Mucosa of rectum (tissue), 2 donors: ENCODE data around the gene TTI1.
"Not testable (repeated sequence)": the region's sequence is repeated elsewhere in the genome, so short reads cannot be mapped to it uniquely, and the experiment has no call there.

Source experiments
- H3K27ac ChIP-seq, 2 donors: one replicate each; pipeline ENCODE4 v1.7.0; 2013; ENCODE audit warnings: inconsistent platforms in 2 of 2, low read depth in 2 of 2, low read length in 2 of 2
- H3K27me3 ChIP-seq, 2 donors: one replicate each; pipeline ENCODE4 v1.7.0; 2013; ENCODE audit warnings: low read length in 2 of 2; ENCODE audit not compliant: control insufficient read depth in 2 of 2, insufficient read depth in 2 of 2
- H3K36me3 ChIP-seq, 2 donors: one replicate each; pipeline ENCODE4 v1.7.0; 2013; ENCODE audit warnings: low read length in 2 of 2; ENCODE audit not compliant: control insufficient read depth in 2 of 2, insufficient read depth in 2 of 2
- H3K4me1 ChIP-seq, 2 donors: one replicate each; pipeline ENCODE4 v1.7.0; 2013; ENCODE audit warnings: low read length in 2 of 2, mild to moderate bottlenecking in 1 of 2; ENCODE audit not compliant: control insufficient read depth in 2 of 2, insufficient read depth in 2 of 2
- H3K4me3 ChIP-seq, 2 donors: one replicate each; pipeline ENCODE4 v1.7.0; 2013; ENCODE audit warnings: low read length in 2 of 2
- H3K9ac ChIP-seq, 2 donors: one replicate each; pipeline ENCODE4 v1.7.0; 2013; ENCODE audit warnings: low read length in 2 of 2, low read depth in 1 of 2, mild to moderate bottlenecking in 1 of 2
- H3K9me3 ChIP-seq, 2 donors: one replicate each; pipeline ENCODE4 v1.7.0; 2013; ENCODE audit warnings: low read length in 2 of 2; ENCODE audit not compliant: control insufficient read depth in 2 of 2
- donor health status: healthy.
- donor health status: Normal muscosa, but diverticular disease.

TTI1 gene

DNA sequence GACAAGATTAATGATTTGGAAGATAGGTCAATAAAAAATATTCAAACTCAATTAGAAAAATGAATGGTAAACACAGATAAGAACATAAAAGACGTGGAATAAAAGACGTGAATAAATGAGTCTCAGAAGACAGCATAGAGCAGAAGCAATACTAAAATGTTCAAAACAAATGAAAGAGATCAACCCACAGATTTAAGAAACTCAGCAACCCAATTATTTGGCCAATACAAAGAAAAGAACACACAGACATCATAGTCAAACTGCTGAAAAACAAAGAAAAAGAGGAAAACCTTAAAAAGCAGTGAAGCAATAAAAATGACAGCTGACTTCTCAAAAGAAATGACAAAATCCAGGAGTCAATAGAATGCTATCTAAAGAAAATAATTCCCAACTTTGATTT is 14.9 kb downstream of the TTI1 start:
- Histone ChIP-seq H3K4me3 (no peak overlapping the region), H3K27me3 (no peaks in the 10 kb centered on the region), H3K9me3 (no peaks in the 10 kb centered on the region), H3K27ac (no peak overlapping the region), H3K4me1 (peaks cover 0 to 4% of the 10 kb centered on the region in 2 donors), H3K9ac (no peak overlapping the region), H3K36me3 (peaks cover 22 to 29% of the 10 kb centered on the region in 2 donors)

DNA sequence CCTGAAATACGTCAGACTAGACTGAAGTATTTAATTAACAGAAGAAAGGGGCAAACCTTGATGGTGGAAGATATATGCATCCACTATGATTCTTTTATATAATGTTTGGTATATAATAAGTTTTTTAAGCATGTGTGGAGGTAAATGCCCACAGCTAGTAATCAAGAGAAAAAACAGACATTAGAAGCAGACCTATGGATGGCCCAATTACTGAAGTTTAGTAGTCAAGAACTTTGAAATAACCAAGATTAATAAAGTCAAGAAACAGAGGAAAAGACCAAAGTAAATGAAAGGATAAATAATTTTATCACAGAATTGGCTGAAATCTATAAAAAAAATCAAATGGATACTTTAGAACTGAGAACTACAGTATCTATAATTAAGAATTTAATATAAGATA is 15.3 kb downstream of the TTI1 start:
- Histone ChIP-seq H3K27ac (no peak overlapping the region), H3K36me3 (peaks cover 26 to 33% of the 10 kb centered on the region in 2 donors), H3K9ac (no peak overlapping the region), H3K9me3 (no peaks in the 10 kb centered on the region), H3K27me3 (no peaks in the 10 kb centered on the region), H3K4me3 (no peak overlapping the region), H3K4me1 (peaks cover 0 to 4% of the 10 kb centered on the region in 2 donors)

DNA sequence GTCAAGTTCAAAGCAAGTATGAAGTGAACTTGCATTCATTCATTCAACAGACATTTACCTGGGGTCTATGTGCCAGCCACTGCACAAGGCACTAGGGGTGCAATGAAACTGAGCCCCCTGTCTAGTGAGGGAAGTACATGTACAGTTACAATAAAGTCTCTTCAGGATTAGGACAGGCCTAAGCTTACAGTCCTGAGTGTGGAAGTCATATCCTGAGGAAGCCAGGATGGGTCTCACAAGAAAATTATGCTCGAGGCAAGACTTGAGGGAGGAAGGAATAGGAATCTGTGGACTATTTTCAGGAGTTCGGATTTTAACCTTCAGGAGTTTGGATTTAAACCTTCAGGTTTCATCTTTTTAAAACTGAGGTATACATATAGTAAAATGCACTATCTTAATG is 19.4 kb downstream of the TTI1 start:
- peaks cover 46 to 56% of the 10 kb centered on the region in 2 donors for H3K36me3 ChIP-seq

DNA sequence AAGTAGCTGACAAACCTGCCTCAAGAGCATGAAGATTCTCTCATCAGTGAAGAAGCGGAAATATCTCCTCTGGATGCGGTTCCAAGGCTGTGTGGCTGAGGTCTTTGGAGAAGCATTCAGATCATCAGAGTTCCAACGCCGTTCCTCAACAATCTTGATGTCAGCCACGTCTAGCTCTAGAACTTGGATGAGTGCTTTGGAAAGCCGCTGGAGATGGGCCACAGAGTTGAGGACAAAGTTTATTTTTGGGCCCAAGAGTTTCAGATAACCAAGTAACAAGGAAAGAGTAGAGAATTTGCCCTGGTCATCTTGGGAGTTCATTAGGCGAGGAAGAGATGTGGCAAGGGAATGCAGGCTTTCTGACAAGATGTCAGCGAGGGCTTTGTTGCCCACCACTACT is 20.9 kb downstream of the TTI1 start:
- Histone ChIP-seq H3K27ac (no peak overlapping the region), H3K9ac (no peak overlapping the region), H3K36me3 (peaks cover 43 to 44% of the 10 kb centered on the region in 2 donors), H3K4me3 (no peak overlapping the region), H3K4me1 (no peaks in the 10 kb centered on the region), H3K27me3 (no peaks in the 10 kb centered on the region), H3K9me3 (no peaks in the 10 kb centered on the region)

More for the DNA sequence above, 19.4 kb downstream of the TTI1 start:
- Histone ChIP-seq H3K27ac (no peak overlapping the region), H3K9ac (no peak overlapping the region), H3K27me3 (no peaks in the 10 kb centered on the region), H3K9me3 (no peaks in the 10 kb centered on the region), H3K4me3 (no peak overlapping the region), H3K4me1 (no peaks in the 10 kb centered on the region)

DNA sequence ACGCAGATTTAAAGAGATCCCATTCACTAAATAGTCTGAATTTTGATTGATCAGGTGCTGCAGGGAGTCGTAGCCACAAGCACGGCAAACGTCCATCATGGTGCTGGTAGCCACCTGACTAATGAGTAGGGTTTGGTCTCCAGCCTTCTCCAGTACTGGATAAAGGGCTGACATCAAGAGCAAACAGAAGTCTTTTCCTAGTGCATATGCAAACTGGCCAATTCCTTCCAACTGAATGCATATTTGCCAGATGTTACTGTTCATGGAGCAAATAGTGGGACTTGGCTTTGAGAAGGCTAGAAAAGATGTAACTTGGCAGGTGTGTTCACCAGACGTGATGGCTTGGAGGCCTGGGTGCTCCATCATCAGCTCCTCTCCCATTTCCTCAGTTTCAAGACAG is 21.6 kb downstream of the TTI1 start:
- H3K9ac ChIP-seq, result no peak overlapping the region
- H3K27me3 ChIP-seq, result no peaks in the 10 kb centered on the region
- H3K4me3 ChIP-seq, result no peak overlapping the region
- no peak overlapping the region for H3K27ac ChIP-seq
- H3K36me3 ChIP-seq, result peaks cover 36 to 40% of the 10 kb centered on the region in 2 donors
- no peaks in the 10 kb centered on the region for H3K9me3 ChIP-seq
- H3K4me1 ChIP-seq, result no peaks in the 10 kb centered on the region

DNA sequence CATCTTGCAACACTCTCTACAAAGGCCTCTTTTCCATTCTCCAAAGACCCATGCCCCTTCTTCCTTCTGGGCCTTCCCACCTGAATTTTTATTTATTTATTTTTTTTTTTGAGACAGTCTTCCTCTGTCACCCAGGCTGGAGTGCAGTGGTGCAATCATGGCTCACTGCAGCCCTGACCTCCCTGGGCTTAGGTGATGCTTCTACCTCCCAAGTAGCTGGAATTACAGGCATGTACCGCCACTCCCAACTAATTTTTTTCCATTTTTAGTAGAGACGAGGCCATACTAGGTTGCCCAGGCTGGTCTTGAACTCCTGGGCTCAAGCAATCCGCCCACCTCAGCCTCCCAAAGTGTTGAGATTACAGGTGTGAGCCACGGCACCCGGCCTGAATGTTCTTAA is 23.8 kb downstream of the TTI1 start:
- H3K9me3 ChIP-seq, H3K9ac ChIP-seq, H3K4me1 ChIP-seq, H3K4me3 ChIP-seq, H3K27ac ChIP-seq, H3K27me3 ChIP-seq: not testable (repeated sequence)
- peaks cover 36 to 39% of the 10 kb centered on the region in 2 donors for H3K36me3 ChIP-seq

DNA sequence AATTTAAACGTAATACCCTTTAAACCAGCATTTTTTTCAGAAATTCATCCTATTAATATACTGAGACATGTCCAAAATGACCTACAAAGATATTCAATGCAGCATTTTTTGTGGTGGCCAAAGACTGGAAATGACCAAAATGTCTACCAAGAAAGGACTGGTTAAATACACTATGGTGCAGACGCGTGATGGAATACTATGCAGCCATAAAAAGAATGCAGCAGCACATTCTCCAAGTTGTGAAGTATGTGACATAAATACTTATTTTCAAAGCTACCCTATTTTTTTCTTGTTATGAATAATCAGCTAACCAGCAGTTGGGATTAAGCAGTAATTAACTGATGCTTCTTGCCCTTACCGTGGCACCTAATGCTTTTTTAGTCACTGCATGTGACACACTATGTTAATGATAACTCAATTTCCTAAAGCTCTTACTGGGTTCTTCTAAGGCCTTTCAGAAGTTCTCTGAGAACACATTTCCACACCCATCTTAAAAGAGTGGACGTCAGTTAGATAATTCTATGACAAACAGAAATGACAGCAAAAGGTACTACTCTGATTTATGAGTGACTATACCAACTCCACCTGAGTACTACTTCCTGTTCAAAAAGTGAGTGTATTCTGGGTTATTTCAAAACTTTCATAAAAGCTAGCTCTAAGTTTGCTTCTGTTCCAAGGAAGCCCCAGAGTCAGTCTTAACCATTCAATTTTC is 24.9 kb downstream of the TTI1 start:
- H3K9ac ChIP-seq, result no peak overlapping the region
- no peak overlapping the region for H3K4me3 ChIP-seq
- H3K27ac ChIP-seq, result no peak overlapping the region
- H3K27me3 ChIP-seq, result no peaks in the 10 kb centered on the region
- H3K36me3 ChIP-seq, result peaks cover 39% of the 10 kb centered on the region in 2 donors
- H3K9me3 ChIP-seq, result no peaks in the 10 kb centered on the region
- no peaks in the 10 kb centered on the region for H3K4me1 ChIP-seq

DNA sequence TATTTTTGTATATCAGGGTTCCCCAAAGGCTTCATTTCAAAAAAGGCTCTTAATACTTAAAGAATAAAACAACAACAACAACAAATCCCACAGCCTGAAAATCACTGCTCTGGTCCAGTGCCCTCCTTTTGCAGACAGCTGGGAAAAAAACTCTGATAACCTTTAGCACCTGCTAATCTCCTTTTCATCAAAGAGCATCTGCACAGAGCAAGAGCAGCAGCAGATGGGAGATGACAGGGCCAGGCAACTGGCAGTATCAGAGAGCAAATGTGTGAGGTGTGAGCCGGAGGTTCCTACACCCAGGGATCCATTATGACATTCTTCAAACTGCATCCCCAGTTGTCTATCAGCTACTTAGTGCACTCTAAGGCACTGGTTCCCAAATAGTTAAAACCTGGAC is 25.7 kb downstream of the TTI1 start:
- H3K4me3 ChIP-seq, result no peak overlapping the region
- no peaks in the 10 kb centered on the region for H3K9me3 ChIP-seq
- H3K9ac ChIP-seq, result no peak overlapping the region
- no peaks in the 10 kb centered on the region for H3K4me1 ChIP-seq
- no peak overlapping the region for H3K27ac ChIP-seq
- peaks cover 33 to 35% of the 10 kb centered on the region in 2 donors for H3K36me3 ChIP-seq
- H3K27me3 ChIP-seq, result no peaks in the 10 kb centered on the region

DNA sequence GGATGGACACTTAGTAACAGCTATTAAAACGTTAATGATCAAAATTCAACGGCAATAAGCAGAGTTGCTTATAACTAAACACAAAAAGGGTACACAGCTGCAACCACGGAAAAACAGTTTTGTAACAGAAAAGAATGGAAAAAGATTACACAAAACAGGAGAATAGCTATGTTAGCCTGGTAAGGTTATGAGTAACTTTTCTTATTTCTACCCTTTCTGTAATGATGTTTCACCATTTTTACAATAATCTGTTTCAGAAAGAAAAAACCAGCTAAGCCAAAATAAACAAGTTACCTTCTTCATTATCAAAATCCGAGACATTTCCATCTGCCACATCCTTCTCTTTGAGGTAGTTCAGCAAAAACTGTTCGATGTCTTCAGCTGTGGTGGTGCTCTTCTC is 27.4 kb downstream of the TTI1 start:
- H3K4me1 ChIP-seq, result no peaks in the 10 kb centered on the region
- no peaks in the 10 kb centered on the region for H3K9me3 ChIP-seq
- H3K4me3 ChIP-seq, result no peak overlapping the region
- peaks cover 33 to 36% of the 10 kb centered on the region in 2 donors for H3K36me3 ChIP-seq
- H3K27me3 ChIP-seq, result no peaks in the 10 kb centered on the region
- no peak overlapping the region for H3K27ac ChIP-seq
- H3K9ac ChIP-seq, result no peak overlapping the region

DNA sequence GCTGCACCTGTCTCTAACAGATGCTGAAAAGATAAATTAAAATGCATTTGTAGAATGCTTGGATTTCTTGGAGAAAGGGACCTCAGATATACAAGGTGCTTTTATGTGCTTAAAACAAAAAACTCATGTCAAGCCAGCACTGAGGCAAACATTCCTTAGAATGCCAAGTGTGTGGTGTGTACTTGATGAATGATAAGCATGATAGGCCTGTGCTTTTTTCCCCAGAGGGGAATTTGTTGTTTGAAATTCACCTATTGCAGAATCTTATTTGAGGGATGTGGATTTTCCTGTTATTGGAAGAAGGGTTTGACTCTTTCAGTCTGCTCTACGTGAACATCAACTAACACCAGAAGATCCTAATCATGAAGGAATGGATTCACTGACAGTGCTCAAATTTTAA is 28.8 kb downstream of the TTI1 start:
- no peak overlapping the region for H3K9ac ChIP-seq
- no peaks in the 10 kb centered on the region for H3K4me1 ChIP-seq
- H3K27me3 ChIP-seq, result no peaks in the 10 kb centered on the region
- H3K36me3 ChIP-seq, result peaks cover 38 to 43% of the 10 kb centered on the region in 2 donors
- H3K4me3 ChIP-seq, result no peak overlapping the region
- no peaks in the 10 kb centered on the region for H3K9me3 ChIP-seq
- no peak overlapping the region for H3K27ac ChIP-seq
